Kidney epithelial cell (primary cell): ENCODE data around the gene HLA-DQA1. TPM values are rescaled to one million over a fixed set of nuclear protein-coding genes. Genes with fewer than 3 reads are reported as not detected.
"Not testable (repeated sequence)": the region's sequence is repeated elsewhere in the genome, so short reads cannot be mapped to it uniquely, and the experiment has no call there.

Experiments
- DNase-seq: peaks from one replicate; pipeline ENCODE4 v3.0.0-alpha.2; 2010; ENCODE audit warnings: low read depth
- H3K27me3 ChIP-seq: 2 replicates; pipeline ENCODE4 v1.6.0; 2011; ENCODE audit warnings: low read length; ENCODE audit not compliant: control insufficient read depth, insufficient read depth
- H3K36me3 ChIP-seq: 2 replicates; pipeline ENCODE4 v1.5.1; 2011; ENCODE audit warnings: low read length; ENCODE audit not compliant: control insufficient read depth, insufficient read depth
- H3K4me3 ChIP-seq: 2 replicates; pipeline ENCODE4 v1.5.1; 2011; ENCODE audit warnings: low read depth, mild to moderate bottlenecking, control low read depth, low read length
- CTCF ChIP-seq: IDR thresholded peaks from 2 replicates; pipeline ENCODE4 v1.5.1; 2011; ENCODE audit warnings: mild to moderate bottlenecking, moderate library complexity, low read length, control low read depth, inconsistent platforms; ENCODE audit not compliant: insufficient read depth, poor library complexity, severe bottlenecking
- total RNA-seq: library from RNA; depleted of rRNA; stranded (reverse); fragments of >200 nt; gene quantifications from 2 replicates; pipeline ENCODE4 v1.2.3, GENCODE V29; 2015

HLA-DQA1 gene
- total RNA-seq, 1 donor from 2014 or later, result 0.21 TPM

- DNase-seq, result no peak
- no peak overlapping the region for H3K4me3 ChIP-seq
- TF ChIP-seq CTCF, result no peak
- no peaks in the 10 kb centered on the region for H3K27me3 ChIP-seq
- no peaks in the 10 kb centered on the region for H3K36me3 ChIP-seq
Observed at GRCh38 chr6:32624565-32624964, 12.6 kb upstream of the HLA-DQA1 start.

- Histone ChIP-seq H3K27me3 (no peaks in the 10 kb centered on the region), H3K36me3 (no peaks in the 10 kb centered on the region), H3K4me3 (no peak overlapping the region)
- TF ChIP-seq CTCF, result no peak
- DNase-seq, result no peak
Observed at GRCh38 chr6:32625137-32625536, 12.1 kb upstream of the HLA-DQA1 start.

DNA sequence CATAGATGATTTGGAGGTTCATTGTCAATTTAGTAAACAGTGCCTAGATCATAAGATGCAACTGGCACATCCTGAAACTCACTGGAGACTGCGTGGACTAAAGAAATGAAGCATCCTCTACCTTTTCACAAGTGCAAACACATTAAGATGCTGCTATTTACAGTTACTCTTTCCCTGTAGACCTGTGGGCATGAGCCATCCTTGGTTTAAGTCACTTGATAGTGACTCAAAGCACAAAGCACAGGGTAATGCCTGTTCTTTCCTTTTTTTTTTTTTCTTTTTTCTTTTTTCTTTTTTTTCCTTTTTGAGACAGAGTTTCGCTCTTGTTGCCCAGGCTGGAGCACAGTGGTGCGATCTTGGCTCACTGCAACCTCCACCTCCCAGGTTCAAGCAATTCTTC lies 10.0 kb upstream of the HLA-DQA1 start:
- Histone ChIP-seq H3K36me3 (no peaks in the 10 kb centered on the region), H3K4me3 (no peak overlapping the region), H3K27me3 (no peaks in the 10 kb centered on the region)
- DNase-seq, result no peak
- TF ChIP-seq CTCF, result no peak

DNA sequence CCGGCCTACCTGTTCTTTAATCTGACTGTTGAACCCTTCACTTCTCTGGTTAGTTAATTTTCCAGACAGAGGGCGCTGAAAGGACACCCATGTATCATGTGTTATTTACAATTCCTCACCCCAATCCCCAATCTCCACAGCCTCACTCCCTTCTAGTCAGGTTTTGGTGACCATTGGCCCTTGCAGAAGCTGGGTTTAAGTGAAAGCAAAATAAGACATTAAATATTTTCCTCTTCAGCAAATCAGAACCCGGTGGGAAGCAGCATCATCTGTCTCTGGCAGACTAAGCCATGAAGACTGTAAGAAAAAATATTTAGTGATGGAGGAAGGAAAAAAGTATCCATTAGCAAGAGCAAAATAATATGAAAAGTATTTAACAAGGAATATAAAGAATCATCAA lies 9.4 kb upstream of the HLA-DQA1 start:
- no peak for DNase-seq
- no peak for TF ChIP-seq CTCF

GRCh38 chr6:32629793-32630192 lies 7.4 kb upstream of the HLA-DQA1 start:
- H3K4me3 ChIP-seq, DNase-seq: not testable (repeated sequence)

More for the DNA sequence above, 9.4 kb upstream of the HLA-DQA1 start:
- no peaks in the 10 kb centered on the region for H3K36me3 ChIP-seq
- H3K4me3 ChIP-seq, result no peak overlapping the region
- no peaks in the 10 kb centered on the region for H3K27me3 ChIP-seq

GRCh38 chr6:32635526-32636123 lies 1.6 kb upstream of the HLA-DQA1 start:
- no peaks in the 10 kb centered on the region for H3K27me3 ChIP-seq
- no peak for TF ChIP-seq CTCF
- no peak overlapping the region for H3K4me3 ChIP-seq
- H3K36me3 ChIP-seq, result no peaks in the 10 kb centered on the region
- DNase-seq, result no peak

More at GRCh38 chr6:32629793-32630192, 7.4 kb upstream of the HLA-DQA1 start:
- not testable (repeated sequence) for H3K36me3 ChIP-seq, H3K27me3 ChIP-seq
